Muscle of back (tissue), 11 donors: ENCODE data around the gene GXYLT2. TPM values are rescaled to one million over a fixed set of nuclear protein-coding genes. Genes with fewer than 3 reads are reported as not detected.
"Not testable (repeated sequence)": the region's sequence is repeated elsewhere in the genome, so short reads cannot be mapped to it uniquely, and the experiment has no call there.

ENCODE experiments used
- DNase-seq, 3 donors: peaks; one replicate each; pipeline versions ENCODE4 v3.0.0 to v3.0.0-alpha.2; 2013
- polyA plus RNA-seq, 10 donors: library from polyadenylated mRNA; unstranded; fragments of 120-200 nt; gene quantifications; one replicate each; pipeline ENCODE4 v1.2.1, GENCODE V29; 2013; ENCODE audit not compliant: insufficient read length in 10 of 10

GXYLT2 gene
- polyA plus RNA-seq, 10 donors, result 24.4 to 43.6 (median 34.2) TPM

DNA sequence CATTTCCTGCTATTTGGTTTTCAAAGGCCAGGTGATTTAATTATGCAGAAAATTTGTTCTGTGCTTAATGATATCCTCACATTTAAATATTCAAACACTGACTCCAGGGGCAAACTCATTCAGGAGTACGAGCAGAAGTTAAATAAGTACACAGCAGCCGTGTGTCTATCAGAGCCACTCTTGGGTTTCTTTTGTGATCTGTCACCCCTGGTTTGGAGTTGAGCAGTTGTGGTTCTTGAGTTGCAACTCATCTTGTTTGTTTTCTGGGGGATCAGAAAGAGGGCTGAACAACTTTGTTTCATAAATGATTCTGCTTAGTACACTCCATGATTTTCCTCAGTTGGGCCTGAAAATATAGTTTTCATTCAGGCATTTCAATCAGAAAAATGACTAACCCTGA lies 83.1 kb downstream of the GXYLT2 start:
- DNase-seq, result no peak

DNA sequence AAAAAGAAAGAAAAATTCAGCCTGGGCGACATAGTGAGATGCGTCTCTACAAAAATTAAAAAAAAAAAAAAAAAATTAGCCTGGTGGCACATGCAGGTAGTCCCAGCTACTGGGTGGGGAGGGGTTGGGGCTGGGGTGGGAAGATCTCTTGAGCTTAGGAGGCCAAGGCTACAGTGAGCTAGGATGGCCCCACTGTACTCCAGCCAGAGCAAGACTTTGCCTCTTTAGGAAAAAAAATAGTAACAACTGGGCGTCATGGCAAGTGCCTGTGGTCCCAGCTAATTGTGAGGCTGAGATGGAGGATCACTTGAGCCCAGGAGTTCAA lies 84.8 kb downstream of the GXYLT2 start:
- DNase-seq, result no peak

DNA sequence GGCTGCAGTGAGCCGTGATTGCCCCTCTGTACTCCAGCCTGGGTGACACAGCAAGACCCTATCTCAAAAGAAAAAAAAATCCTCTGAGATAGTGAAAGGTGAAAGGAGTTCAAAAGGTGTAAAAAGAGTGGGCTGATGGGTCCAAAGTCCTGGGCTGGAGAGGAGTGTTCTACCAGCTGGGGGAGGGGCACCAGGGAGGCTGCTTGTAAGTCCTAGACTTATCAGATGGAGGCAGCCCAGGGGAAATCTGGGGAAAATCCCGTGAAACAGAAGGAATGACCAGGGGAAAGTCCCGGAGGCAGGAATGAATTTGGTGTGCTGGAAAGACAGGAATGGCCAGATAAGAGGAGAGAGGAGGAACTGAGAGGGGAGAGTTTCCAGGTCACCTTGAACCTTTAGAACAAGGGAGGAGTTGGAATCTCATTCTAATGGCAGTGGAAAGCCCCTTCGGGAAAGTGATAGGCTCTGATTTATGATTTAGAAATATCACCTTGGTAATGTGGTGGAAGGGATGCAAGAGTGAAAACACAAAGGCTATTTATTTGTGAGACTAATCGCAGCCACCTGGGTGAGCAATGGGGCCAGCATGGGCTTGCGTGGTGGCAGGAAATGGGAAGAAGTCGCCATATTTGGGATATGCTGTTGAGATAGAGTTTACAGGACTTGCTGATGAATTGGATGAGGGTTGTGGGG lies 85.3 kb downstream of the GXYLT2 start:
- DNase-seq, result no peak

GRCh38 chr3:72973786-72974185 lies 85.9 kb downstream of the GXYLT2 start:
- DNase-seq, result no peak

- no peak for DNase-seq
These were observed 87.1 kb downstream of the GXYLT2 start for GRCh38 chr3:72974956-72975355.

DNA sequence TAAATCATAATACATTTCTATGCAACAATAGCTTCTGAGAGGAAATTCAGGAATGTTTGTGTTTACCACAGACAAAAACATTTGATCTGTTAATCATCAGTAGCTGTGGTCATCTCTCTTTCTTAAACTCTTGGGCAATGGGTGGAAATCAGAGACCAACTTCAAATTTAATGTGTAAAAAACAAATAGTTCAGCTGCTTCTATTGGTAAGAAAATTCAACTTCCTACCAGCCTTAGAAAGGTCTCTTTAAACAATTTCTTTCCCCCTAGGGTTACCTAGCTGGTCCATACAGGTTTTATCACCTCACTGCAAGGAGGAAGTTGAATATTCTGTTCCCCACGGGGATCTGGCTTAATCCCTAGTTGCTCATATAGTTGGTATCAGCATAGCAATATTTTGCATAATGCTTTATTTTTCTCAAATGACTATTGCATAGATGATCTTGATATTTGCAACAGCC lies 88.5 kb downstream of the GXYLT2 start:
- DNase-seq, result no peak

- DNase-seq, result no peak
These were observed 89.4 kb downstream of the GXYLT2 start for GRCh38 chr3:72977060-72977808.

- DNase-seq, result no peak
These were observed 94.9 kb downstream of the GXYLT2 start for GRCh38 chr3:72982609-72983366.

GRCh38 chr3:72985576-72985975 lies 97.7 kb downstream of the GXYLT2 start:
- no peak for DNase-seq

DNA sequence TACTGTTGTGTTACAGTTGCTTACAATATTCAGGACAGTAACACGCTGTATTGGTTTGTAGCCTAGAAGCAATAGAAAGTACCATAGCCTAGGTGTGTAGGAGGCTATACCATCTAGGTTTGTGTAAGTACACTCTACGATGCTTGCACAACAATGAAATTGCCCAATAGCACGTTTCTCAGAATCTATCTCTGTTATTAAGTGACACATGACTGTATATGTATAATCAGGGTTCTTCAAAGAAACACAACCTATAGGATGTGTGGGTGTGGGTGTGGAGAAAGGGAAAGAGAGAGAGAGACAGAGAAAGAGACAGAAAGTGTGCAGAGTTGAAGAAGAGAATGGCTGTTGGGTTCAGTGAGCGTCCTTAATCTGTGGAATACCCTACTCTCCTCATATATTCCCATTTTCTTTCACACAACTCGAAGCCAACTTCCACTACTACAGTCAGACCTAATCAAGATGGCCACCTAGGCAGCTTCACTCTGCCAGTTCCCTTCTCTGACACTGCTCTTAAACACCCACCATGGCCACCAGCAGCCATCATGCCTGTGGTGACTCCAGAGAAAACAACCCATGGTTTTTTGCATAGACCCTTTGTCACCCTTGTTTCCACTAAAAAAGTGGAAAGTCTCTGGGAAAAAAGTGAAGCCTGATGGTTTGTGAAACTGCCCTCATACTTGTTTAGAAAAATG lies 103.0 kb downstream of the GXYLT2 start:
- DNase-seq, result no peak

- DNase-seq, result no peak
These were observed 103.7 kb downstream of the GXYLT2 start for GRCh38 chr3:72991522-72991921.

DNA sequence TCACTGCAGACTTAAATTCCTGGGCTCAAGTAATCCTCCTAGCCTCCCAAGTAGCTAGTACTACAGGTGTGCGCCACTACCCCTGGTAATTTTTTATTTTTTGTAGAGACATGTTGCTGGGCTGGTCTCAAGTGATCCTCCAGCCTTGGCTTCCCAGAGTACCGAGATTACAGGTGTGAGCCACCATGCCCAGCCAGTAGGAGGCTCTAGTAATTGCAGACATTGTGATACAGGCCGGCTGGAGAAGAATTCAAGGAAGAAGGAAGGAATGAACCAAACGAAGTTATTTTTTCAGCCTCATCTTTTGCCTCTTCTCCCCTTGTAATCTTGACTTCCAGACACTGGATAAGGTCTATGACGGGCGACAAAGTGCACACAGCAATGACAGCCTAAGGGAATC lies 105.5 kb downstream of the GXYLT2 start:
- no peak for DNase-seq

DNA sequence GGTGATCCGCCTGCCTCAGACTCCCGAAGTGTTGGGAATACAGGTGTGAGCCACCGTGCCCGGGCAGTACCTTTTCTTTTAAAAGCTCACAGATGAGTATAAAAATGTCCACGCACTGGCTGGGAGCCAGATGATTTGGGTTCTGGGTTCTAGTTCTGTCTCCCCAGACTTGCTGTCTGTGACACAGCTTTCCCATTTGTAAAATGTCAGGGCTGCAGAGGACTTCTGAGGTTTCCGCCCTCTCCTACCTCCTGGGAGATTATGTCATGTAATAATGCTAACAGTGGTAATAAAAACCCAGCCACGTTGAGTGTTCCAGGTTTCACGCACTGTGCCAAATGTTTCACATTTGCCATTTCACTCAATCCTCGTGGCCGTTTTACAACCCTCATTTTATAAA lies 107.5 kb downstream of the GXYLT2 start:
- DNase-seq, result peak in 2 of 3 donors; percentile 31 to 49

DNA sequence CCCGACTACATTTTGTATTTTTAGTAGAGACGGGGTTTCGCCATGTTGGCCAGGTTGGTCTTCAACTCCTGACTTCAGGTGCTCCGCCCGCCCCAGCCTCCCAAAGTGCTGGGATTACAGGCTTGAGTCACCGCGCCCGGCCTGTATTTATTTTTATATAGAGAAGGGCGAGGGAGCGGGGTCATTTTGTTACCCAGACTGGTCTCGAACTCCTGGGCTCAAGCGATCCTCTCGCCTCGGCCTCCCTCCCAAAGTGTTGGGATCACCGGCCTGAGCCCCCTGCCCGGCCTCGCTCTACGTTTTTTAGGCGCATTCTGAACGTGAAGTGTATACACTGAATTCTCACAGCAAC lies 108.3 kb downstream of the GXYLT2 start:
- DNase-seq, result no peak

DNA sequence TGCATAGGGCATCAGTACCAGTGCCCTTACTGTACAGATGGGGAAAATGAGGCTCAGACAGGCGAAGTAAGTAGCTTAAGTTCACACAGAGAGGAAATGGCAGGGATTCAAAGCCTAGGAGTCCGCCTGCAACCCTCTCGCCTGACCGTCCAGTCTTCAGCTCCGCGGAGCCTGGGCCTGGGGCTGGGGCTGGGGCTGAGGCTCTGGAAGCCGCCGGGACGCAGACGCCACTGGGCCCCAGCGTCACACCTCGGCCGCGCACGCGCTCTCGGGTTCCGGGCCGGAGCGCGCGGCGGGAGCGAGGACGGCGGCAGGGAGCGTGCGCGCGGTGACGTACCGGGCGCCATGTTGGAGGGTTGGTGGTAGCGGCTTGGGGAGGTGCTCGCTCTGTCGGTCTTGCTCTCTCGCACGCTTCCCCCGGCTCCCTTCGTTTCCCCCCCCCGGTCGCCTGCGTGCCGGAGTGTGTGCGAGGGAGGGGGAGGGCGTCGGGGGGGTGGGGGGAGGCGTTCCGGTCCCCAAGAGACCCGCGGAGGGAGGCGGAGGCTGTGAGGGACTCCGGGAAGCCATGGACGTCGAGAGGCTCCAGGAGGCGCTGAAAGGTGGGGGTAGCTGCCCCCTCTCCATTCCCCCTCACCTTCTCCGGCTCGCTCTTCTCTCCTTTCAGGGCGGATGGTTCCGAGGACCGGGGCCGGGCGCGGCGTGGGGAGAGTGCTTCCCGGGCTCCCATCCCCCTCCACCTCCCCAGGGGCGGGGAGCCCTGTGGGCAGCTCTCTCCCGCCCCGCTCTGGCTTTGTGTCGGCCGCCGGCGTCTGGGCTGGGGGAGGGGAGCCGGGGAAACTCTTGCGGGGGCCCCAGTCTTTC lies 108.9 kb downstream of the GXYLT2 start, which contains the start of gene PPP4R2:
TSS of gene PPP4R2 (plus strand) at position 339 of the 861 bp plus-strand sequence. CDS start at position 566, 227 bp downstream.
- peak; percentile 92 to 97 (median 94) for DNase-seq

DNA sequence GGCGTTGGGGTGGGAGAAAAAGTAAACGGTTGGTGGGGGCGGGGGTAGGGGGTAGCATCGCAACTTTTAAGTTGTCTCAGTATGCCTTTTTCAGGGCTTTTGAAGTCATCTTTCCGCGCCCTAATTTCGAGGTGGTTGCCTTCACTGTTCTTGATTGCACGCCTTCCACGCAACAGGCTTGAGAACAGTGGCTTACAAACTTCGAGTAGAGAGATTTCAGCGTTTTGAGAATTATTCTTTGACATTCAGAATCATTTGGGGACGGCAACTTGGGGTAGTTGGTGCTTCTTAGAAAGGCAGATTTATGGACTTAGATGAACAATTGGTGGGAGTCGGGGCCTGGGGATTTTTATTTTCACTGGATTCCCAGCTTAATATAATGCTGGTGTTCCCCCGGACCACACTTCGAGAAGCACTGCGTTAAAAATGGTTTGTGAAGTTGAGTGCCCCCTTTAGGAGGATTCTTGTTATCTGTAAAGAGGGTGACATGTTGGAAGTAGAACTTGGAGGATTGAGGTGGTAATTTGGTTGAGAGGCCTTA lies 109.6 kb downstream of the GXYLT2 start:
- DNase-seq, result peak; percentile 54 to 82 (median 58)

- DNase-seq, result peak in 1 of 3 donors; percentile 13
These were observed 110.6 kb downstream of the GXYLT2 start for GRCh38 chr3:72998466-72998865.

DNA sequence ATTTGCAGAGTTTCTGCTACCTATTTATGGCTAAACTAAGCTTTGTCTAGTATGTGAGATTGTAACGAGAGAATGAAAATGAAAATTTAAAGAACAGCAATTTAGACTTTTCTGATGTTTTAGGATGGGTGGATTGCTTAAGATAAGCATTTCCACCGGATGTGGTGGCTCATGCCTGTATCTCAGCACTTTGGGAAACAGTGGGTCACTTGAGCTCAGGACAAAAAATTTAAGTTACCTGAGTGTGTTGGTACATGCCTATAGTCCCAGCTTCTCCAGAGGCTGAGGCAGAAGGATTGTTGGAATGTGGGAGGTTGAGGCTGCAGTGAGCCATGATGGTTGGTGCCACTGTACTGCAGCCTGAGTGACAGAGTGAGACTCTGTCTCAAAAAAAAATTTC lies 112.1 kb downstream of the GXYLT2 start:
- no peak for DNase-seq

GRCh38 chr3:73003050-73003449 lies 115.2 kb downstream of the GXYLT2 start:
- not testable (repeated sequence) for DNase-seq

- DNase-seq, result no peak
These were observed 116.5 kb downstream of the GXYLT2 start for GRCh38 chr3:73004316-73004715.
